A549 (cell line): ENCODE measurements around the gene SPATA13.

Source experiments
- ESRRA ChIP-seq: fragments of 150-350 bp; IDR thresholded peaks from 2 replicates; pipeline ENCODE4 v1.6.1; 2014; ENCODE audit warnings: mild to moderate bottlenecking, low read length, borderline replicate concordance
- TF ChIP-seq, protein P1 (sequence below): fragments of >200 bp; sonication (Bioruptor Twin); formaldehyde crosslinking; IDR thresholded peaks from 3 replicates; pipeline ENCODE4 v1.5.1; 2016

DNA sequence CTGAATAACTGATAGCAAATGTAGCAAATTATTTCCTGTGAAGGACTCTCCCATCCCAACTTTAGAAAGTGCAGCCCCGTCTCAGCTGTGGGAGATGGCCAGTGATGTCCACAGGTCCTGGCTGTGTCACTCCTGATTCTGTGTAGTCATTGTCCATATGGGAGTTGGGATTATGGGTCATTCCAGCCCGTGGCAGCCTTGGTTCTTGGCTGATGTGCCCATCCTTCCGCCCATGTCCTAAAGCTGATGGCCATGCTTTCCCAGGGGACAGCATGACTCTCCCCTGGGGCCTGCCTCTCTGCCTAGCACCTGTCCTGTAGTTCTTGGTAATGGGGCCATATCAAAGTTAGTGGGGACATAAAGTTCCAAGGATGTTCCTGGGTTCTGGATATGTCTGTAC, 104.9 kb downstream of the SPATA13 start:
- TF ChIP-seq, protein P1, sequence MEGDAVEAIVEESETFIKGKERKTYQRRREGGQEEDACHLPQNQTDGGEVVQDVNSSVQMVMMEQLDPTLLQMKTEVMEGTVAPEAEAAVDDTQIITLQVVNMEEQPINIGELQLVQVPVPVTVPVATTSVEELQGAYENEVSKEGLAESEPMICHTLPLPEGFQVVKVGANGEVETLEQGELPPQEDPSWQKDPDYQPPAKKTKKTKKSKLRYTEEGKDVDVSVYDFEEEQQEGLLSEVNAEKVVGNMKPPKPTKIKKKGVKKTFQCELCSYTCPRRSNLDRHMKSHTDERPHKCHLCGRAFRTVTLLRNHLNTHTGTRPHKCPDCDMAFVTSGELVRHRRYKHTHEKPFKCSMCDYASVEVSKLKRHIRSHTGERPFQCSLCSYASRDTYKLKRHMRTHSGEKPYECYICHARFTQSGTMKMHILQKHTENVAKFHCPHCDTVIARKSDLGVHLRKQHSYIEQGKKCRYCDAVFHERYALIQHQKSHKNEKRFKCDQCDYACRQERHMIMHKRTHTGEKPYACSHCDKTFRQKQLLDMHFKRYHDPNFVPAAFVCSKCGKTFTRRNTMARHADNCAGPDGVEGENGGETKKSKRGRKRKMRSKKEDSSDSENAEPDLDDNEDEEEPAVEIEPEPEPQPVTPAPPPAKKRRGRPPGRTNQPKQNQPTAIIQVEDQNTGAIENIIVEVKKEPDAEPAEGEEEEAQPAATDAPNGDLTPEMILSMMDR: no peak
- no peak for TF ChIP-seq ESRRA
